AG04450 (cell line): ENCODE results near the gene HCFC1. TPM values are rescaled to one million over a fixed set of nuclear protein-coding genes. Genes with fewer than 3 reads are reported as not detected.
A peak's percentile ranks its signal among the peaks of the same experiment; 100 is the strongest.

Experiments
- CTCF ChIA-PET: fragments of 300-600, 350-600 bp; formaldehyde crosslinking; extraction: SDS; loops from one replicate; lab custom pipeline; 2022; ENCODE audit warnings: antibody characterized with exemption, inconsistent platforms; lab: Charles Lee
- POLR2A ChIA-PET: fragments of 350-600 bp; formaldehyde crosslinking; extraction: SDS; loops from one replicate; lab custom pipeline; 2021; ENCODE audit warnings: antibody characterized with exemption, inconsistent platforms; lab: Yijun Ruan, JAX
- DNase-seq: peaks from one replicate; pipeline ENCODE4 v3.0.0-alpha.2; 2011; ENCODE audit warnings: low read depth, low spot score
- H3K27ac ChIP-seq: one replicate; pipeline ENCODE4 v1.5.1; 2012; ENCODE audit warnings: low read depth, low read length, control low read depth
- H3K27me3 ChIP-seq: one replicate; pipeline ENCODE4 v1.6.0; 2012; ENCODE audit warnings: low read length; ENCODE audit not compliant: control insufficient read depth, insufficient read depth
- H3K4me3 ChIP-seq: 2 replicates; pipeline ENCODE4 v1.5.1; 2011; ENCODE audit warnings: mild to moderate bottlenecking, low read depth, low read length, control low read depth
- H3K9me3 ChIP-seq: 2 replicates; pipeline ENCODE4 v1.5.1; 2012; ENCODE audit warnings: low read length; ENCODE audit not compliant: control insufficient read depth, insufficient read depth
- polyA plus RNA-seq: library from polyadenylated mRNA; depleted of rRNA; stranded (reverse); fragments of >200 nt; gene quantifications from 2 replicates; pipeline ENCODE4 v1.2.3, GENCODE V29; 2011
- TF ChIP-seq, protein P1 (sequence below): IDR thresholded peaks from 2 replicates; pipeline ENCODE4 v1.5.1; 2011; ENCODE audit warnings: low read depth, low read length, control low read depth, inconsistent platforms

HCFC1 gene
- polyA plus RNA-seq, 1 experiment: 2.7 TPM

DNA sequence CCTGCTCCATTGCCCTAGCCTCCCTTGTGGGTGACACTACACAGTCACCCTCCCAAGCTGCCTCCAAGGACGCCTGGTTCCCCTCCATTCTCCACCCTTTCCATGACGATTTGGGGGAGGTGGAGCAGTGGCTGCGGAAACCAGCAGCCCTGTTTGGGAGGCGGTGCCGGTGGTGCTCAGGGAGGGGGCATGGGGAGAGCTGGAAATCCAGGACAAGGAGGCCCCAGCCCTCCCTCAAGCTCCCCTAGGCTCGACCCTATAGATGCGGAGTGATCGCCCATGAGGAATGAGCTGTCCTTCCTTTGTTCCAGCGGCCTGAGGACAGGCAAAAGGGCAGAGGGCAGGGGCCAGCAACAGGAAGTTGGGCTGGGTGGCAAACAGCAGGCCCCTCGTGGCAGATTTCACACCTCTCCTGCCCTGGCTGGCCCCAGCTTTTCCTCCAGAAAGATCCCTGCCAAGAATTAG is 23.6 kb downstream of the HCFC1 start:
- Histone ChIP-seq H3K9me3 (no peaks in the 10 kb centered on the region; the same call in 1 of the 2 replicates), H3K27me3 (no peaks in the 10 kb centered on the region), H3K27ac (no peak overlapping the region), H3K4me3 (no peak overlapping the region)
- ChIA-PET POLR2A (no interaction called here), CTCF (interaction anchor here (0.7 to 4.0 kb wide), 7 partner anchors 9 to 185 kb away, joined by 3 to 33 read pairs (median 6); partner anchors contain the start of genes NAA10 and PLXNB3)
- DNase-seq: no peak
- TF ChIP-seq, protein P1, sequence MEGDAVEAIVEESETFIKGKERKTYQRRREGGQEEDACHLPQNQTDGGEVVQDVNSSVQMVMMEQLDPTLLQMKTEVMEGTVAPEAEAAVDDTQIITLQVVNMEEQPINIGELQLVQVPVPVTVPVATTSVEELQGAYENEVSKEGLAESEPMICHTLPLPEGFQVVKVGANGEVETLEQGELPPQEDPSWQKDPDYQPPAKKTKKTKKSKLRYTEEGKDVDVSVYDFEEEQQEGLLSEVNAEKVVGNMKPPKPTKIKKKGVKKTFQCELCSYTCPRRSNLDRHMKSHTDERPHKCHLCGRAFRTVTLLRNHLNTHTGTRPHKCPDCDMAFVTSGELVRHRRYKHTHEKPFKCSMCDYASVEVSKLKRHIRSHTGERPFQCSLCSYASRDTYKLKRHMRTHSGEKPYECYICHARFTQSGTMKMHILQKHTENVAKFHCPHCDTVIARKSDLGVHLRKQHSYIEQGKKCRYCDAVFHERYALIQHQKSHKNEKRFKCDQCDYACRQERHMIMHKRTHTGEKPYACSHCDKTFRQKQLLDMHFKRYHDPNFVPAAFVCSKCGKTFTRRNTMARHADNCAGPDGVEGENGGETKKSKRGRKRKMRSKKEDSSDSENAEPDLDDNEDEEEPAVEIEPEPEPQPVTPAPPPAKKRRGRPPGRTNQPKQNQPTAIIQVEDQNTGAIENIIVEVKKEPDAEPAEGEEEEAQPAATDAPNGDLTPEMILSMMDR: no peak

DNA sequence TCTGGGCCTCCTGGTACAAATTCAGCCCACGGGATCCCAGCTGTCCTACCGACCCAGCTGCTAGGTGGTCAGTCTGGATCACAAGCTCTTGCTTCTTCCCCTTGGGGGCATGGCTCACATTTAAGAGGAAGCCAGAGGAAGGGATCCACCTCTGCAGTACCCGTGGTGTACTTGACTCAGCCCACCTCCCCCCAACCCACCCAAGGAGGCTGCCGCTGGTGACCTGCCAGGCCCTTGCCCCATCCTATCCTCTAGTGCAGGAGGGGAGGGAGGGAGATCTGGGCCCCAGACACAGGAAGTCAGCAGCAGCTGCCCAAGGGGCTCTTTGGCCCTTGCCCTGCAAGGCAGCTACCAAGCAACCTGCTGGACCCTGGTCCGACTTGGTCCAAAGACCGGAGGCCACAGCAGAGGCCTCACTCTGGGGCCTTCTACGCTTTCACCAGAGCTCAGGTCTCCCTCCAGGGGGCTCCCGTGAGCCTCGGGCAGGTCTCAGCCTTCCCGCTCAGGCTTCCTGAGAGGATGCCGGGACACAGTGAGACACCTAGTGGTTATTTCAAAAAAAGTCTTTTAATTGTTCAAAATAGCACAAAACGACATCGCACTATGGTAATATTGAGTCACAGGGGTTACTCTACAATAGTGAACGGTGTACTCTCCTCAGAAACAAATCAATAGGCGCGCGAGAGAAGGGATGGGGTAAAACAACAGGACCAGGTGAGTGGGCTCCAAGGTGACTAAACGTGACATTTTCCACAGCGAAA is 24.4 kb downstream of the HCFC1 start:
- ChIA-PET CTCF (interaction anchor here (0.6 to 4.0 kb wide), 26 partner anchors 9 to 996 kb away, joined by 3 to 33 read pairs (median 4); partner anchors contain the start of genes HCFC1, NAA10 and PLXNB3), POLR2A (interaction anchor here (0.6 to 1.7 kb wide), 3 partner anchors 12 to 455 kb away, joined by 3 to 4 read pairs (median 4); partner anchors contain the start of gene NAA10)
- TF ChIP-seq, protein P1: peak; percentile 89
- Histone ChIP-seq H3K27me3 (no peaks in the 10 kb centered on the region), H3K9me3 (no peaks in the 10 kb centered on the region; the same call in 1 of the 2 replicates), H3K4me3 (no peak overlapping the region), H3K27ac (no peak overlapping the region)
- DNase-seq: peak; percentile 41

DNA sequence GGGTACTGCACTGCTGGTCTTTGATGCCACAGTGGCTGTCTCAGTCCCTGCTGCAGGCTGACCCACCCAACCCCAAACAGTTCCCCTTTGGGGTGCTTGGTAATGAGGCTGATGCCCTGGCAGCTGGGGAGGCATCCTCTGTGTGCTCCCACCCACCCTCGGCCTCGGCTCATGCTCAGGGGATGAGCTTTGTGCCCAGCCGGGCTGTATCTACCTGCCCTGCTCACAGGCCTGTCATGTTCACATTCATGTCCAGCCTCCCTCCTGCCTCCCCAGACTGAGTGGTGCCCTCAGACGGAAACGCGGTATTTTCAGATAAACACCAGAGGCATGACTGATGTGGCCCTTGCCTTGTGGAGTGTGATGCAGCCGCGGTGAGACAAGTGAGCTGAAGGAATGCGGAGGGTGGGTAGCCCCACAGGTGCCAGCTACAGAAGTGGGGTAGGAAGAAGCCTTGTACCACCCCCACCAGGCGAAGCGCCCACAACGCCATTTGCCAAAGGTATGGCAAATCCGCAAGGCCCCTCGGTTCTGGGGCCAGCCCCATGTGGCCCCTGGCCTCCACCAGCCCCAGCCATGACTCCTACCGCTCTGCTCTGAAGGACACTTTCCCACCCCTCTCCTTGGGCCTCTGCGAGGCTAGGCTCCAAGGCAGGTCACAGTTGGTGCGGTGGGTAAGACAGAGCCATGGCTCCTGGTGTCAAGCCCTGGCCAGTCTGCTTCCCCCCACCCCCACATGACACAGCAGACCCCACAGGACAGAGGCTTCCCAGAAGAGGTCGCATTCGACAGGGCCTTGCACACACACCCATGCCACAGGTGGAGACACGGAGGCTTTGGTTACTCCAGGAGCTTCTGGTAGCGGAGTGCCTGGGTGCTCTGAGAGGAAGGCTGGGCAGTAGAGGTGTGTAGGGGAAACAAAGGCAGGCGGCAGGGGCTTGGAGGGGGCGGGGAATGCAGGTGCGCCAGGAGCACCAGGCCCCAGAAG is 25.4 kb downstream of the HCFC1 start:
- TF ChIP-seq, protein P1: no peak
- H3K4me3 ChIP-seq: no peak overlapping the region
- CTCF ChIA-PET: interaction anchor here (0.6 to 4.0 kb wide), 22 partner anchors 8 to 995 kb away, joined by 3 to 33 read pairs (median 6); partner anchors contain the start of genes HCFC1, NAA10 and PLXNB3
- no peak for DNase-seq
- H3K27me3 ChIP-seq: no peaks in the 10 kb centered on the region
- POLR2A ChIA-PET: interaction anchor here (0.7 to 1.7 kb wide), 3 partner anchors 11 to 205 kb away, joined by 3 to 4 read pairs (median 3); partner anchors contain the start of gene NAA10
- no peak overlapping the region for H3K27ac ChIP-seq
- no peaks in the 10 kb centered on the region; the same call in 1 of the 2 replicates for H3K9me3 ChIP-seq

DNA sequence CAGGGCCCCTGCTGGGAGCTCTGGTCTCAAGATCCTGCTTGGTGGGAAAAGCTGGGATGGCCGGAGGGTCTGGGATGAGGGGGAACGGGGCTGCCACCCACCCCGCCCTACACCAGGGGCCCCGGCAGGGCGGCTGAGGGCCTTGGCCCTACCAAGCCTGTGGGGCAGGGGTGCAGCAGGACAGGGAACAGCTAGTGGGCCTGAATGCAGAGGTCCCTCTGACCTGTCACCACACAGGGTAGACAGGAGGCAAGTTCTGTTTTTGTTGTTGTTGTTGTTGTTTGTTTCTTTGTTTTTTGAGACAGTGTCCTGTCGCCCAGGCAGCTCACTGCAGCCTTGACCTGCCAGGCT is 26.8 kb downstream of the HCFC1 start:
- no peak for DNase-seq
- POLR2A ChIA-PET: no interaction called here
- TF ChIP-seq, protein P1: no peak
- H3K4me3 ChIP-seq: no peak overlapping the region
- H3K27ac ChIP-seq: no peak overlapping the region
- no peaks in the 10 kb centered on the region for H3K9me3 ChIP-seq
- CTCF ChIA-PET: interaction anchor here (0.7 to 1.3 kb wide), 3 partner anchors 17 to 334 kb away, joined by 3 to 5 read pairs (median 3); no protein-coding TSS in a partner anchor
- H3K27me3 ChIP-seq: no peaks in the 10 kb centered on the region
